GM23338 (cell line): Measurements from ENCODE around the gene KIAA1671.

Source experiments
- CREB1 ChIP-seq: fragments of 250-450 bp; sonication (Bioruptor Pico); IDR thresholded peaks from 2 replicates; pipeline ENCODE4 v1.5.0; 2020; ENCODE audit warnings: low read depth, mild to moderate bottlenecking, moderate library complexity
- CTCF ChIP-seq, 2 experiments: fragments of 200-600 bp in 1 of 2; sonication (generic) in 1 of 2; conservative IDR thresholded peaks; 2 replicates each; pipeline versions ENCODE4 v1.5.1 to v1.6.1; 2016 to 2017; ENCODE audit warnings: antibody characterized with exemption in 2 of 2, low read depth in 2 of 2, mild to moderate bottlenecking in 2 of 2, moderate library complexity in 1 of 2
- ETS1 ChIP-seq: IDR thresholded peaks from 2 replicates; pipeline ENCODE4 v1.6.1; 2016; ENCODE audit warnings: antibody characterized with exemption
- EZH2 ChIP-seq: fragments of 200-600 bp; sonication (generic); IDR thresholded peaks from one replicate; pipeline ENCODE4 v1.8.0; 2017; ENCODE audit warnings: antibody characterized with exemption, mild to moderate bottlenecking, low read depth; ENCODE audit not compliant: unreplicated experiment
- EZH2phosphoT487 ChIP-seq: fragments of 200-600 bp; sonication (generic); IDR thresholded peaks from one replicate; pipeline ENCODE4 v1.8.1; 2018; ENCODE audit warnings: antibody characterized with exemption; ENCODE audit not compliant: unreplicated experiment
- NANOG ChIP-seq: IDR thresholded peaks from 2 replicates; pipeline ENCODE4 v1.6.1; 2016; ENCODE audit warnings: antibody characterized with exemption, borderline replicate concordance
- POLR2AphosphoS5 ChIP-seq: IDR thresholded peaks from 2 replicates; pipeline ENCODE4 v1.6.1; 2016; ENCODE audit warnings: antibody characterized with exemption, low read depth
- STAT1 ChIP-seq: IDR thresholded peaks from one replicate; pipeline ENCODE4 v1.6.1; 2016; ENCODE audit warnings: antibody characterized with exemption; ENCODE audit not compliant: unreplicated experiment
- ZNF114 ChIP-seq: fragments of 250-450 bp; sonication (Bioruptor Pico); IDR thresholded peaks from 2 replicates; pipeline ENCODE4 v1.5.0; 2020; ENCODE audit warnings: mild to moderate bottlenecking, moderate library complexity
- ZNF331 ChIP-seq: fragments of 250-450 bp; sonication (Bioruptor Pico); IDR thresholded peaks from 2 replicates; pipeline ENCODE4 v1.5.0; 2020; ENCODE audit warnings: low read depth, mild to moderate bottlenecking, moderate library complexity
- TF ChIP-seq, protein P1 (sequence below): IDR thresholded peaks from one replicate; pipeline ENCODE4 v1.6.1; 2018; ENCODE audit warnings: antibody characterized with exemption; ENCODE audit not compliant: unreplicated experiment

- TF ChIP-seq CTCF (conservative IDR thresholded peaks at IDR 0.05; ENCODE audit: low read depth in 2 of 2) (no peak), POLR2AphosphoS5 (no peak), EZH2 (no peak), CREB1 (no peak), NANOG (no peak), ETS1 (no peak), STAT1 (no peak), EZH2phosphoT487 (no peak), ZNF331 (no peak), ZNF114 (CRISPR knock-in tag) (no peak)
- TF ChIP-seq, protein P1, sequence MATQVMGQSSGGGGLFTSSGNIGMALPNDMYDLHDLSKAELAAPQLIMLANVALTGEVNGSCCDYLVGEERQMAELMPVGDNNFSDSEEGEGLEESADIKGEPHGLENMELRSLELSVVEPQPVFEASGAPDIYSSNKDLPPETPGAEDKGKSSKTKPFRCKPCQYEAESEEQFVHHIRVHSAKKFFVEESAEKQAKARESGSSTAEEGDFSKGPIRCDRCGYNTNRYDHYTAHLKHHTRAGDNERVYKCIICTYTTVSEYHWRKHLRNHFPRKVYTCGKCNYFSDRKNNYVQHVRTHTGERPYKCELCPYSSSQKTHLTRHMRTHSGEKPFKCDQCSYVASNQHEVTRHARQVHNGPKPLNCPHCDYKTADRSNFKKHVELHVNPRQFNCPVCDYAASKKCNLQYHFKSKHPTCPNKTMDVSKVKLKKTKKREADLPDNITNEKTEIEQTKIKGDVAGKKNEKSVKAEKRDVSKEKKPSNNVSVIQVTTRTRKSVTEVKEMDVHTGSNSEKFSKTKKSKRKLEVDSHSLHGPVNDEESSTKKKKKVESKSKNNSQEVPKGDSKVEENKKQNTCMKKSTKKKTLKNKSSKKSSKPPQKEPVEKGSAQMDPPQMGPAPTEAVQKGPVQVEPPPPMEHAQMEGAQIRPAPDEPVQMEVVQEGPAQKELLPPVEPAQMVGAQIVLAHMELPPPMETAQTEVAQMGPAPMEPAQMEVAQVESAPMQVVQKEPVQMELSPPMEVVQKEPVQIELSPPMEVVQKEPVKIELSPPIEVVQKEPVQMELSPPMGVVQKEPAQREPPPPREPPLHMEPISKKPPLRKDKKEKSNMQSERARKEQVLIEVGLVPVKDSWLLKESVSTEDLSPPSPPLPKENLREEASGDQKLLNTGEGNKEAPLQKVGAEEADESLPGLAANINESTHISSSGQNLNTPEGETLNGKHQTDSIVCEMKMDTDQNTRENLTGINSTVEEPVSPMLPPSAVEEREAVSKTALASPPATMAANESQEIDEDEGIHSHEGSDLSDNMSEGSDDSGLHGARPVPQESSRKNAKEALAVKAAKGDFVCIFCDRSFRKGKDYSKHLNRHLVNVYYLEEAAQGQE, result no peak
Measured at GRCh38 chr22:24986816-24987215, 34.3 kb downstream of the KIAA1671 start.
